Uterus (tissue), 4 donors: ENCODE data around the gene NEUROG2. TPM values are rescaled to one million over a fixed set of nuclear protein-coding genes. Genes with fewer than 3 reads are reported as not detected.

Experiments
- total RNA-seq, 4 donors: library from RNA; depleted of rRNA in 3 of 4; stranded (reverse); fragments of >200 nt in 3 of 4; gene quantifications; one replicate each; pipeline versions ENCODE4 v1.1.0 to v1.2.4, GENCODE V29; 2014 to 2023
- donor health status: DM: yes; HTN: yes; CAD: no.

NEUROG2 gene
- total RNA-seq, 4 donors from 2014 or later, result not detected

Other genes starting within 250 kb of the NEUROG2 start
- gene TIFA, start 230.3 kb downstream of the NEUROG2 start, total RNA-seq, result 10 to 100 TPM in 1 of 4 donors, 1 to 10 TPM in 3; 5.6 to 12.6 (median 7.7) TPM
- gene ALPK1, start 218.8 kb downstream of the NEUROG2 start, total RNA-seq, result 10 to 100 TPM in 3 of 4 donors, 1 to 10 TPM in 1; 6.9 to 42.2 (median 22.9) TPM
- gene ZGRF1, start 120.7 kb upstream of the NEUROG2 start, total RNA-seq, result 10 to 100 TPM in 1 of 4 donors, 1 to 10 TPM in 3; 6.4 to 34.5 (median 8.1) TPM
- gene LARP7, start 121.0 kb upstream of the NEUROG2 start, total RNA-seq, result 10 to 100 TPM; 21.5 to 44.1 (median 29.4) TPM